GM18499 (cell line): ENCODE measurements around the gene R3HDM2.

Experiments used
- ATAC-seq: cut with Tn5 transposase; IDR thresholded peaks from one replicate; pipeline ENCODE4 v1.9.1; 2021; ENCODE audit warnings: moderate number of reproducible peaks; ENCODE audit not compliant: insufficient read depth, unreplicated experiment

The R3HDM2 gene

GRCh38 chr12:57223191-57224165 is 207.4 kb downstream of the R3HDM2 start:
- ATAC-seq, result no peak

GRCh38 chr12:57222286-57223190 is 208.3 kb downstream of the R3HDM2 start:
- no peak for ATAC-seq

- no peak for ATAC-seq
Observed at GRCh38 chr12:57221169-57221917, 209.5 kb downstream of the R3HDM2 start.

GRCh38 chr12:57220770-57221168 is 210.1 kb downstream of the R3HDM2 start:
- ATAC-seq, result no peak

GRCh38 chr12:57219993-57220754 is 210.7 kb downstream of the R3HDM2 start:
- ATAC-seq, result no peak

- no peak for ATAC-seq
Observed at GRCh38 chr12:57219205-57219992, 211.4 kb downstream of the R3HDM2 start.

- no peak for ATAC-seq
Observed at GRCh38 chr12:57218030-57218853, 212.6 kb downstream of the R3HDM2 start.

GRCh38 chr12:57216921-57217879 is 213.6 kb downstream of the R3HDM2 start:
- ATAC-seq, result no peak

- no peak for ATAC-seq
Observed at GRCh38 chr12:57216014-57216911, 214.6 kb downstream of the R3HDM2 start, which contains the start of gene NXPH4. NXPH4 (plus strand) TSS chr12:57216794; CDS start chr12:57216970, 176 bp downstream.

- no peak for ATAC-seq
Observed at GRCh38 chr12:57215668-57216013, 215.2 kb downstream of the R3HDM2 start.

GRCh38 chr12:57215065-57215464 is 215.8 kb downstream of the R3HDM2 start:
- no peak for ATAC-seq

GRCh38 chr12:57214398-57214781 is 216.5 kb downstream of the R3HDM2 start:
- ATAC-seq, result no peak

- no peak for ATAC-seq
Observed at GRCh38 chr12:57213763-57214397, 217.0 kb downstream of the R3HDM2 start.

- no peak for ATAC-seq
Observed at GRCh38 chr12:57213058-57213715, 217.7 kb downstream of the R3HDM2 start.

GRCh38 chr12:57212701-57213057 is 218.2 kb downstream of the R3HDM2 start:
- no peak for ATAC-seq
